B cell (primary cell): ENCODE data around the gene ACOX3. TPM values are rescaled to one million over a fixed set of nuclear protein-coding genes. Genes with fewer than 3 reads are reported as not detected.

Experiments used
- ATAC-seq: fragments of 200-7000 bp; cut with Tn5 transposase; one replicate; pipeline ENCODE4 v1.10.0; 2021; ENCODE audit warnings: low read depth, mild to moderate bottlenecking, moderate number of reproducible peaks, moderate library complexity
- CTCF ChIA-PET: fragments of 350-600 bp; sonication (Branson Sonifier 250); formaldehyde crosslinking; loops from one replicate; lab custom pipeline; 2021; ENCODE audit warnings: antibody characterized with exemption, inconsistent platforms; lab: Charles Lee
- POLR2A ChIA-PET: fragments of 350-600 bp; sonication (Branson Sonifier 250); formaldehyde crosslinking; loops from one replicate; lab custom pipeline; 2021; ENCODE audit warnings: antibody characterized with exemption; lab: Charles Lee
- DNase-seq: peaks from one replicate; pipeline ENCODE4 v3.0.0; 2013
- H2AFZ ChIP-seq: 2 replicates; pipeline ENCODE4 v1.6.1; 2012; ENCODE audit warnings: mild to moderate bottlenecking, low read depth, low read length; ENCODE audit not compliant: insufficient read depth, poor library complexity, severe bottlenecking
- H3K27ac ChIP-seq, 2 donors: 1 replicate in 1 of 2; 2 replicates in 1 of 2; pipeline ENCODE4 v1.5.1; 2012 to 2013; ENCODE audit warnings: low read length in 2 of 2, mild to moderate bottlenecking in 2 of 2, moderate library complexity in 1 of 2
- H3K27me3 ChIP-seq, 4 experiments: fragments of 200-600 bp in 1 of 4; sonication (generic) in 1 of 4; replicated peaks in 1 of 4; 1 replicate in 2 of 4; 2 replicates in 2 of 4; pipeline versions ENCODE4 v1.6.1 to v1.7.0; 2013 to 2016; ENCODE audit warnings: low read length in 3 of 4, mild to moderate bottlenecking in 2 of 4, mixed read lengths in 1 of 4, moderate library complexity in 1 of 4; ENCODE audit not compliant: insufficient read depth in 4 of 4, control insufficient read depth in 3 of 4; ENCODE audit errors: control extremely low read depth in 1 of 4
- H3K36me3 ChIP-seq, 2 experiments: replicated peaks in 1 of 2; 1 replicate in 1 of 2; 2 replicates in 1 of 2; pipeline versions ENCODE4 v1.6.1 to v1.7.1; 2013; ENCODE audit warnings: low read length in 1 of 2; ENCODE audit not compliant: insufficient read depth in 2 of 2, control insufficient read depth in 1 of 2; ENCODE audit errors: control extremely low read depth in 1 of 2, extremely low read depth in 1 of 2
- H3K4me1 ChIP-seq, 2 donors: fragments of 200-600 bp in 1 of 2; sonication (generic) in 1 of 2; 1 replicate in 1 of 2; 2 replicates in 1 of 2; pipeline versions ENCODE4 v1.5.1 to v1.6.1; 2013 to 2017; ENCODE audit warnings: low read length in 2 of 2; ENCODE audit not compliant: control insufficient read depth in 2 of 2, insufficient read depth in 2 of 2
- H3K4me2 ChIP-seq: replicated peaks from 2 replicates; pipeline ENCODE3; 2012; ENCODE audit warnings: mild to moderate bottlenecking, low read depth, low read length; ENCODE audit not compliant: poor library complexity, severe bottlenecking
- H3K4me3 ChIP-seq, 5 experiments: fragments of 200-600 bp in 1 of 5; sonication (generic) in 1 of 5; 1 replicate in 3 of 5; 2 replicates in 2 of 5; pipeline versions ENCODE4 v1.5.1 to v1.7.0; 2011 to 2016; ENCODE audit warnings: low read length in 4 of 5, mild to moderate bottlenecking in 4 of 5, low read depth in 2 of 5, control low read depth in 1 of 5, moderate library complexity in 1 of 5; ENCODE audit not compliant: insufficient read depth in 1 of 5; ENCODE audit errors: control extremely low read depth in 1 of 5, extremely low read depth in 1 of 5
- H3K79me2 ChIP-seq: fragments of 200-600 bp; sonication (generic); one replicate; pipeline ENCODE4 v1.6.0; 2016; ENCODE audit warnings: low read length; ENCODE audit not compliant: control insufficient read depth, insufficient read depth
- H3K9ac ChIP-seq: fragments of 200-600 bp; sonication (generic); 2 replicates; pipeline ENCODE4 v1.6.1; 2017; ENCODE audit warnings: mild to moderate bottlenecking, low read length, moderate library complexity
- H3K9me3 ChIP-seq, 3 donors: one replicate each; pipeline versions ENCODE4 v1.6.1 to v1.7.1; 2013; ENCODE audit warnings: low read length in 2 of 3; ENCODE audit not compliant: control insufficient read depth in 2 of 3, insufficient read depth in 1 of 3; ENCODE audit errors: control extremely low read depth in 1 of 3
- H4K20me1 ChIP-seq: 2 replicates; pipeline ENCODE4 v1.6.0; 2012; ENCODE audit warnings: mild to moderate bottlenecking, low read length; ENCODE audit not compliant: insufficient read depth, control insufficient read depth, poor library complexity, severe bottlenecking
- H3K27ac Mint-ChIP-seq: one replicate; pipeline ENCODE4 v1.8.0; 2021; ENCODE audit warnings: mixed read lengths
- H3K27me3 Mint-ChIP-seq: one replicate; pipeline ENCODE4 v1.8.0; 2021; ENCODE audit warnings: mixed read lengths
- H3K4me1 Mint-ChIP-seq: one replicate; pipeline ENCODE4 v1.8.0; 2021; ENCODE audit warnings: mixed read lengths
- H3K4me3 Mint-ChIP-seq: one replicate; pipeline ENCODE4 v1.8.0; 2021; ENCODE audit warnings: mixed read lengths
- H3K9me3 Mint-ChIP-seq: one replicate; pipeline ENCODE4 v1.8.0; 2022; ENCODE audit warnings: mixed read lengths; ENCODE audit not compliant: insufficient read depth
- EZH2 ChIP-seq: IDR thresholded peaks from 2 replicates; pipeline ENCODE4 v1.6.1; 2012; ENCODE audit warnings: borderline replicate concordance, low read depth, mild to moderate bottlenecking, moderate library complexity, low read length; ENCODE audit not compliant: insufficient read depth, poor library complexity, severe bottlenecking
- WGBS: methylation state at CpG from one replicate; pipeline ENCODE4 v1.1.5; 2013; ENCODE audit warnings: missing lambda C conversion rate; ENCODE audit not compliant: insufficient coverage; 5-methylcytosine and 5-hydroxymethylcytosine counted together
- intact Hi-C: fragments of 100-400 bp; cut with micrococcal nuclease; formaldehyde crosslinking; loops from one replicate; pipeline ENCODE4 v1.10.0; 2022
- polyA plus RNA-seq: library from polyadenylated mRNA; depleted of rRNA; stranded (reverse); fragments of >200 nt; gene quantifications from 2 replicates; pipeline ENCODE4 v1.2.3, GENCODE V29; 2012
- total RNA-seq, 2 donors: library from RNA; stranded (reverse); fragments of 120-200 nt in 1 of 2; gene quantifications; 1 replicate in 1 of 2; 2 replicates in 1 of 2; pipeline versions ENCODE4 v1.2.3 to v1.2.4, GENCODE V29; 2013 to 2022
- TF ChIP-seq, protein P1 (sequence below): fragments of 200-600 bp; IDR thresholded peaks from one replicate; pipeline ENCODE4 v1.8.0; 2022; ENCODE audit warnings: antibody characterized with exemption, mild to moderate bottlenecking

ACOX3 gene
- total and polyA plus RNA-seq, 2 donors (not counting 1 experiment from before 2014, with no cell fraction given) = 4.6 to 23.1 TPM

DNA sequence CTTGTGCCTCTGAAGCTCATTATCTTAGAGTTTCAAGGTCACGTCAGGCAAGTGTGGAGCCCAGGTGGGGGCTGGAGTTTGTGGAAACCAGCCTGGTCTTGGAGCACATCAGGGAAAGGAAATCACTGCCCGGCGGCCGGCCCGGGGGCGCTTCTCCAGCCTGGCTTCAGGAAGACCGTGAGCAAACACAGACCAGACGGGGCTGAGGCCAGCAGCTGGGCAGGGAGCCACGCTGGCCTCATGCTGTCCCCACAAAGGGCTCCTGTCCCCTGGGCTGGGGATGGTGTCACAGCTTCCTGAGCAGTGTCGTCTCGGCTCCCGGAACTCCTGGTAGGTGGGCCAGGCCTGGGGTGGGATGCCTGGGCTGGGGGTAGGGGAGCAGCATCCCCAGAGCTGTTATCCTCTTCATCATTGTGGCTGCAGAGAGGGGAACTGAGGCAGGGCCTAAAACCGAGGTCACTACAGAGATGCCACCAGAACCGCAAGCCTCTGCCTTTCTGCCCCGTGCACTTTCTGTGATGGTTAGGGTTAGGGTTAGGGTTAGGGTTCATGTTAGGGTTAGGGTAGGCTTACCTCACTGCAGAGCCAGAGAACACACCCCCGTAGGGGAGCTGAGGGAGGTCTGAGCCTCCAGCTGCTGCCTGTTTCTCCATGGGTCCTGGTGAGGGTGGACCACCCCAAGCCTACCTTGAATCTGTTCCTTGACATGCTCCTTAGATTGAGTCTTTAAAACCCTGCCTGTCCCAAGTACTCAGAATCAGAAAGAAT, 93.5 kb downstream of the ACOX3 start:
- Histone ChIP-seq H2AFZ (no peak overlapping the region), H3K4me2 (no peak overlapping the region), H3K9me3 (no peaks in the 10 kb centered on the region), H3K4me3 (no peak overlapping the region), H3K36me3 (no peaks in the 10 kb centered on the region), H3K27me3 (peaks cover 0 to 3% (median 0%) of the 10 kb centered on the region in 4 experiments), H3K9ac (no peak overlapping the region), H3K27ac (no peak overlapping the region), H4K20me1 (no peaks in the 10 kb centered on the region), H3K79me2 (no peaks in the 10 kb centered on the region), H3K4me1 (no peaks in the 10 kb centered on the region)
- no peak for DNase-seq
- no peak for ATAC-seq
- TF ChIP-seq, protein P1, sequence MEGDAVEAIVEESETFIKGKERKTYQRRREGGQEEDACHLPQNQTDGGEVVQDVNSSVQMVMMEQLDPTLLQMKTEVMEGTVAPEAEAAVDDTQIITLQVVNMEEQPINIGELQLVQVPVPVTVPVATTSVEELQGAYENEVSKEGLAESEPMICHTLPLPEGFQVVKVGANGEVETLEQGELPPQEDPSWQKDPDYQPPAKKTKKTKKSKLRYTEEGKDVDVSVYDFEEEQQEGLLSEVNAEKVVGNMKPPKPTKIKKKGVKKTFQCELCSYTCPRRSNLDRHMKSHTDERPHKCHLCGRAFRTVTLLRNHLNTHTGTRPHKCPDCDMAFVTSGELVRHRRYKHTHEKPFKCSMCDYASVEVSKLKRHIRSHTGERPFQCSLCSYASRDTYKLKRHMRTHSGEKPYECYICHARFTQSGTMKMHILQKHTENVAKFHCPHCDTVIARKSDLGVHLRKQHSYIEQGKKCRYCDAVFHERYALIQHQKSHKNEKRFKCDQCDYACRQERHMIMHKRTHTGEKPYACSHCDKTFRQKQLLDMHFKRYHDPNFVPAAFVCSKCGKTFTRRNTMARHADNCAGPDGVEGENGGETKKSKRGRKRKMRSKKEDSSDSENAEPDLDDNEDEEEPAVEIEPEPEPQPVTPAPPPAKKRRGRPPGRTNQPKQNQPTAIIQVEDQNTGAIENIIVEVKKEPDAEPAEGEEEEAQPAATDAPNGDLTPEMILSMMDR = no peak
- no peak for TF ChIP-seq EZH2
- ChIA-PET POLR2A (no interaction called here), CTCF (no interaction called here)
- no peaks in the 10 kb centered on the region for H3K4me1 Mint-ChIP-seq
- intact Hi-C loops = no loop called here
- no peaks in the 10 kb centered on the region for H3K27me3 Mint-ChIP-seq
- WGBS = 89% methylated on average over 15 of the region's 16 CpGs
- H3K27ac Mint-ChIP-seq = no peak overlapping the region
- H3K4me3 Mint-ChIP-seq = no peak overlapping the region
- H3K9me3 Mint-ChIP-seq = no peaks in the 10 kb centered on the region
